ENCODE results near the gene PDE2A.

- TF ChIP-seq YY1 (IDR thresholded peaks at IDR 0.05; ENCODE audit: insufficient read depth, insufficient read length) (no peak), ZNF274 (IDR thresholded peaks at IDR 0.05; ENCODE audit: low read depth, low read length) (no peak)
Measured at GRCh38 chr11:72570893-72571661, 103.1 kb downstream of the PDE2A start.

All from NT2/D1 (cell line).